HepG2 (cell line): ENCODE results near the gene HAUS2. TPM values are rescaled to one million over a fixed set of nuclear protein-coding genes. Genes with fewer than 3 reads are reported as not detected.

Source experiments
- ATAC-seq: fragments of 200-7000 bp; cut with Tn5 transposase; 3 replicates; pipeline ENCODE4 v1.9.1; 2020; ENCODE audit warnings: mild to moderate bottlenecking, moderate library complexity
- BruUV-seq: library from RNA; stranded (reverse); fragments of 400-500 nt; replicated peaks from 2 replicates; lab custom pipeline; 2021; lab: Mats Ljungman, UMichigan
- CTCF ChIA-PET: fragments of 300-600 bp; formaldehyde crosslinking; extraction: SDS; loops from one replicate; lab custom pipeline; 2021; ENCODE audit warnings: low total read pairs, inconsistent platforms, low intra/inter-chr PET ratio; lab: Yijun Ruan, JAX
- POLR2A ChIA-PET: fragments of 350-600 bp; sonication (Branson Sonifier 250); formaldehyde crosslinking; loops from one replicate; lab custom pipeline; 2020; ENCODE audit warnings: antibody characterized with exemption, inconsistent platforms; lab: Yijun Ruan, JAX
- DNase-seq: peaks from one replicate; pipeline ENCODE4 v3.0.0-alpha.2; 2015; ENCODE audit warnings: low spot score
- FAIRE-seq: peaks from 3 replicates; lab custom pipeline; 2011; peaks lifted over from hg19 to GRCh38; lab: Jason Lieb, UNC
- H2AFZ ChIP-seq: one replicate; pipeline ENCODE4 v1.6.1; 2011; ENCODE audit warnings: low read length, inconsistent platforms
- H3K27ac ChIP-seq: fragments of 300-600 bp; 3 replicates; pipeline ENCODE4 v1.8.0; 2011; ENCODE audit warnings: mixed run types, mild to moderate bottlenecking, mixed read lengths, low read length, inconsistent platforms; ENCODE audit not compliant: insufficient read depth; ENCODE audit errors: extremely low read length
- H3K27me3 ChIP-seq, 2 experiments: fragments of 200-600 bp in 1 of 2; 2 replicates in 1 of 2; 3 replicates in 1 of 2; pipeline versions ENCODE4 v1.6.0 to v1.8.0; 2011; ENCODE audit warnings: low read length in 2 of 2, mild to moderate bottlenecking in 2 of 2, moderate library complexity in 2 of 2, inconsistent platforms in 1 of 2; ENCODE audit not compliant: insufficient read depth in 2 of 2, control insufficient read depth in 1 of 2
- H3K36me3 ChIP-seq, 2 experiments: fragments of 200-600 bp in 1 of 2; replicated peaks in 1 of 2; 2 replicates in 1 of 2; 3 replicates in 1 of 2; pipeline versions ENCODE4 v1.5.1 to v1.8.0; 2011; ENCODE audit warnings: low read length in 2 of 2, inconsistent platforms in 1 of 2; ENCODE audit not compliant: insufficient read depth in 2 of 2, control insufficient read depth in 1 of 2
- H3K4me1 ChIP-seq: 2 replicates; pipeline ENCODE4 v1.5.1; 2012; ENCODE audit warnings: low read length, inconsistent platforms; ENCODE audit not compliant: insufficient read depth
- H3K4me2 ChIP-seq: 2 replicates; pipeline ENCODE4 v1.6.0; 2011; ENCODE audit warnings: low read depth, low read length, inconsistent platforms
- H3K4me3 ChIP-seq, 3 experiments: fragments of 200-600 bp in 1 of 3; sonication (generic), shearing (Covaris generic) in 1 of 3; replicated peaks in 1 of 3; 2 replicates each; pipeline ENCODE4 v1.5.1; 2011 to 2016; ENCODE audit warnings: low read length in 3 of 3, inconsistent platforms in 2 of 3, low read depth in 2 of 3, mild to moderate bottlenecking in 2 of 3, control low read depth in 1 of 3, mixed read lengths in 1 of 3; ENCODE audit not compliant: insufficient read depth in 1 of 3
- H3K79me2 ChIP-seq: one replicate; pipeline ENCODE4 v1.6.1; 2011; ENCODE audit warnings: low read length, inconsistent platforms; ENCODE audit not compliant: insufficient read depth
- H3K9ac ChIP-seq: 2 replicates; pipeline ENCODE4 v1.6.0; 2011; ENCODE audit warnings: mild to moderate bottlenecking, low read depth, low read length, inconsistent platforms; ENCODE audit not compliant: insufficient read depth
- H3K9me3 ChIP-seq: 2 replicates; pipeline ENCODE4 v1.5.1; 2012; ENCODE audit warnings: mild to moderate bottlenecking, low read length
- H4K20me1 ChIP-seq: 2 replicates; pipeline ENCODE4 v1.6.0; 2011; ENCODE audit warnings: inconsistent platforms, mild to moderate bottlenecking, low read length, moderate library complexity; ENCODE audit not compliant: insufficient read depth
- FOXA1 ChIP-seq, 2 experiments: fragments of 450-650 bp in 1 of 2; sonication (generic) in 1 of 2; formaldehyde crosslinking in 1 of 2; IDR thresholded peaks; 2 replicates each; pipeline versions ENCODE4 v1.4.0 to v1.6.1; 2016 to 2020; ENCODE audit warnings: missing genetic modification reagents in 1 of 2
- NFE2 ChIP-seq: sonication (generic); formaldehyde crosslinking; IDR thresholded peaks from 2 replicates; pipeline ENCODE4 v1.4.0; 2020; ENCODE audit warnings: missing genetic modification reagents
- SIN3B ChIP-seq: fragments of 150-350 bp; IDR thresholded peaks from 2 replicates; pipeline ENCODE4 v1.6.1; 2014; ENCODE audit warnings: low read length
- TMF1 ChIP-seq: sonication (generic); formaldehyde crosslinking; IDR thresholded peaks from 2 replicates; pipeline ENCODE4 v1.8.1; 2022; ENCODE audit warnings: low read depth, missing genetic modification reagents
- ZNF34 ChIP-seq: sonication (generic); formaldehyde crosslinking; IDR thresholded peaks from 2 replicates; pipeline ENCODE4 v1.4.0; 2020; ENCODE audit warnings: mild to moderate bottlenecking, missing genetic modification reagents, borderline replicate concordance
- ZNF468 ChIP-seq: sonication (generic); formaldehyde crosslinking; IDR thresholded peaks from 2 replicates; pipeline ENCODE4 v1.8.0; 2022; ENCODE audit warnings: mild to moderate bottlenecking, moderate library complexity, missing genetic modification reagents
- WGBS: methylation state at CpG from one replicate; pipeline ENCODE4 v1.1.6; 2017; ENCODE audit warnings: low lambda C conversion rate; 5-methylcytosine and 5-hydroxymethylcytosine counted together
- in situ Hi-C: cut with HindIII; loops from 2 replicates; pipeline ENCODE4 v1.10.0; 2017; ENCODE audit warnings: low pct_unique_long_range_greater_than_20kb; ENCODE audit not compliant: extremely low pct_ligation_motif_present
- intact Hi-C: fragments of 100-400 bp; cut with micrococcal nuclease; formaldehyde crosslinking; loops from one replicate; pipeline ENCODE4 v1.10.0; 2022; ENCODE audit not compliant: unreplicated experiment
- polyA plus RNA-seq, 8 experiments: library from polyadenylated mRNA; depleted of rRNA in 3 of 8; stranded (reverse) in 7 of 8; unstranded in 1 of 8; fragments of >200 nt; fragmentation: Illumina TruSeq in 4 of 8; extraction: Trizol in 4 of 8; gene quantifications; 2 replicates each; pipeline versions ENCODE4 v1.2.1 to v1.2.3, GENCODE V29; 2011 to 2016; ENCODE audit warnings: low read depth in 4 of 8, missing spikeins in 1 of 8, mixed read lengths in 1 of 8; ENCODE audit not compliant: insufficient read depth in 1 of 8
- total RNA-seq, 5 experiments: library from RNA; depleted of rRNA; stranded (reverse); fragments of >200 nt; fragmentation: Illumina TruSeq; extraction: Trizol; gene quantifications; 2 replicates each; pipeline ENCODE4 v1.2.3, GENCODE V29; 2016; ENCODE audit warnings: low read depth in 1 of 5
- TF ChIP-seq, protein P1 (sequence below): sonication (generic); formaldehyde crosslinking; IDR thresholded peaks from 2 replicates; pipeline ENCODE4 v1.8.0; 2022; ENCODE audit warnings: low read depth, missing genetic modification reagents

HAUS2 gene
- total and polyA plus RNA-seq, 2 of the 13 experiments (the other 11 are each of a cell fraction or from before 2014, with no cell fraction given), result 11.6 to 32.9 TPM

DNA sequence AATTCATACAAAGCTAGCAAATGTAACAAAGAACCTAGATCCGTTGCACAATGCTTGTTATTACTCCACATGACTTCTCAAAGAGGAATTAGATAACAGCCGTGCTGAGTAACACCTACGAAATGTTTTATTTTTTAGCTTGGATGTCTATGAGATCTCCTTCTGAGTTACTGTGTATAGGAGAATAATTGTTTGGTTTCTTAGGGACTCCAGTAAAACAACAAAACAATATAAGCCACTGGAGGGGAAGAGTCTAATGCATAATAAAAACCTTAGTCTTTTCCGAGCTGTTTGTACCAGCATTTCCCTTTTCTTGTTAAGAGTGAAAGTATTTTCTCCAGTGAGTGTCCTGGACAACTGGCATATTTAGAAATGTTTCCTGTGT, 37.6 kb upstream of the HAUS2 start:
- FAIRE-seq (no peak), DNase-seq (no peak), ATAC-seq (no peak)
- intact Hi-C loops (no loop called here), in situ Hi-C loops (no loop called here)
- POLR2A ChIA-PET, result no interaction called here
- Histone ChIP-seq H3K79me2 (peaks cover 3% of the 10 kb centered on the region), H3K4me1 (no peaks in the 10 kb centered on the region), H3K27ac (no peak overlapping the region), H3K36me3 (peaks cover 9 to 39% of the 10 kb centered on the region in 2 experiments), H3K9ac (no peak overlapping the region), H3K4me3 (no peak overlapping the region), H3K4me2 (no peak overlapping the region), H4K20me1 (no peaks in the 10 kb centered on the region), H3K9me3 (no peaks in the 10 kb centered on the region), H2AFZ (no peak overlapping the region), H3K27me3 (no peaks in the 10 kb centered on the region)
- CTCF ChIA-PET, result no interaction called here
- TF ChIP-seq SIN3B (no peak), NFE2 (no peak), TMF1 (no peak), ZNF468 (CRISPR knock-in tag) (no peak)
- TF ChIP-seq, protein P1, sequence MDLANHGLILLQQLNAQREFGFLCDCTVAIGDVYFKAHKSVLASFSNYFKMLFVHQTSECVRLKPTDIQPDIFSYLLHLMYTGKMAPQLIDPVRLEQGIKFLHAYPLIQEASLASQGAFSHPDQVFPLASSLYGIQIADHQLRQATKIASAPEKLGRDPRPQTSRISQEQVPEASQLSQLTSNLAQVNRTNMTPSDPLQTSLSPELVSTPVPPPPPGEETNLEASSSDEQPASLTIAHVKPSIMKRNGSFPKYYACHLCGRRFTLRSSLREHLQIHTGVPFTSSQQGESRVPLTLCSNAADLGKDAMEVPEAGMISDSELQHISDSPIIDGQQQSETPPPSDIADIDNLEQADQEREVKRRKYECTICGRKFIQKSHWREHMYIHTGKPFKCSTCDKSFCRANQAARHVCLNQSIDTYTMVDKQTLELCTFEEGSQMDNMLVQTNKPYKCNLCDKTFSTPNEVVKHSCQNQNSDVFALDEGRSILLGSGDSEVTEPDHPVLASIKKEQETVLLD, result no peak
- WGBS, result 95% methylated on average over 4 of the region's 4 CpGs
- no TSS peak for BruUV-seq

DNA sequence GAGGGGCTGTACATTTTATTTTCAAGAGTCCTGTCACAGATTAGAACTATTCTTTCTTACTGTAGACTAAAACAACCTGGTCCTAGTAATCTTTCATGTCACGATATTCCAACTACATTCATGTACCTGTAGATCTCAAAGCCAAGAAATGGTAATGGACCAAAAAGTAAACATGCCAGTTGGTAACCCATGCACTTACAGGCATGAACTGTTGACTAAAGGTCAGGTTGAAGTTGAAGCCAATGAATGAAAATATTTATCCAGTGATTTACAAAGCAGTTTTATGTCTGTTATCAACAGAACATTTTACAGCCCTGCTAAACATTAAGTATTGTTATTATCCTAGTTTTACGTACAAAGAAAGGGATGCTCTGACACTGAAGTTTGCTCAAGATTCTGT, 25.3 kb upstream of the HAUS2 start:
- H3K4me1 ChIP-seq, result peaks cover 9% of the 10 kb centered on the region
- FAIRE-seq (no peak), ATAC-seq (no peak), DNase-seq (no peak)
- H3K27me3 ChIP-seq, result no peaks in the 10 kb centered on the region
- no peak overlapping the region for H3K4me2 ChIP-seq
- H4K20me1 ChIP-seq, result no peaks in the 10 kb centered on the region
- H3K27ac ChIP-seq, result no peak overlapping the region
- H3K9me3 ChIP-seq, result no peaks in the 10 kb centered on the region
- WGBS, result 95% methylated on average over 2 of the region's 2 CpGs
- intact Hi-C loops, result no loop called here
- no peak overlapping the region for H3K4me3 ChIP-seq
- H3K79me2 ChIP-seq, result no peaks in the 10 kb centered on the region
- ChIA-PET CTCF (no interaction called here), POLR2A (no interaction called here)
- TF ChIP-seq FOXA1 (IDR thresholded peaks at IDR 0.05), result no peak
- TF ChIP-seq FOXA1 (CRISPR knock-in tag; IDR thresholded peaks at IDR 0.05), result peak; percentile 29; the same call in 1 of the 2 replicates
- TF ChIP-seq ZNF34 (CRISPR knock-in tag), result no peak
- H3K36me3 ChIP-seq, result peaks cover 1 to 26% of the 10 kb centered on the region in 2 experiments; a peak in 4 of 5 replicates
- H3K9ac ChIP-seq, result no peak overlapping the region
- H2AFZ ChIP-seq, result no peak overlapping the region
- no TSS peak for BruUV-seq
- in situ Hi-C loops, result no loop called here
